Epithelial cell of esophagus (primary cell): ENCODE results near the gene CLDN7.

Experiments
- DNase-seq: peaks from one replicate; pipeline ENCODE4 v3.0.0; 2010; ENCODE audit warnings: low read depth
- H3K4me3 ChIP-seq: 2 replicates; pipeline ENCODE4 v1.5.1; 2011; ENCODE audit warnings: mild to moderate bottlenecking, low read length, control low read depth
- TF ChIP-seq, protein P1 (sequence below): IDR thresholded peaks from 2 replicates; pipeline ENCODE4 v1.5.1; 2011; ENCODE audit warnings: low read depth, mild to moderate bottlenecking, low read length, control low read depth, inconsistent platforms; ENCODE audit not compliant: insufficient read depth; ENCODE audit errors: missing control alignments

CLDN7 gene

GRCh38 chr17:7261379-7262191 lies 693 bp downstream of the CLDN7 start:
- DNase-seq, result no peak
- H3K4me3 ChIP-seq, result peak overlapping the region; percentile 55
- TF ChIP-seq, protein P1, sequence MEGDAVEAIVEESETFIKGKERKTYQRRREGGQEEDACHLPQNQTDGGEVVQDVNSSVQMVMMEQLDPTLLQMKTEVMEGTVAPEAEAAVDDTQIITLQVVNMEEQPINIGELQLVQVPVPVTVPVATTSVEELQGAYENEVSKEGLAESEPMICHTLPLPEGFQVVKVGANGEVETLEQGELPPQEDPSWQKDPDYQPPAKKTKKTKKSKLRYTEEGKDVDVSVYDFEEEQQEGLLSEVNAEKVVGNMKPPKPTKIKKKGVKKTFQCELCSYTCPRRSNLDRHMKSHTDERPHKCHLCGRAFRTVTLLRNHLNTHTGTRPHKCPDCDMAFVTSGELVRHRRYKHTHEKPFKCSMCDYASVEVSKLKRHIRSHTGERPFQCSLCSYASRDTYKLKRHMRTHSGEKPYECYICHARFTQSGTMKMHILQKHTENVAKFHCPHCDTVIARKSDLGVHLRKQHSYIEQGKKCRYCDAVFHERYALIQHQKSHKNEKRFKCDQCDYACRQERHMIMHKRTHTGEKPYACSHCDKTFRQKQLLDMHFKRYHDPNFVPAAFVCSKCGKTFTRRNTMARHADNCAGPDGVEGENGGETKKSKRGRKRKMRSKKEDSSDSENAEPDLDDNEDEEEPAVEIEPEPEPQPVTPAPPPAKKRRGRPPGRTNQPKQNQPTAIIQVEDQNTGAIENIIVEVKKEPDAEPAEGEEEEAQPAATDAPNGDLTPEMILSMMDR, result no peak

- peak overlapping the region; percentile 55 for H3K4me3 ChIP-seq
- DNase-seq, result peak; percentile 66
- TF ChIP-seq, protein P1, result no peak
These were observed 1.5 kb downstream of the CLDN7 start for GRCh38 chr17:7260651-7261378.

DNA sequence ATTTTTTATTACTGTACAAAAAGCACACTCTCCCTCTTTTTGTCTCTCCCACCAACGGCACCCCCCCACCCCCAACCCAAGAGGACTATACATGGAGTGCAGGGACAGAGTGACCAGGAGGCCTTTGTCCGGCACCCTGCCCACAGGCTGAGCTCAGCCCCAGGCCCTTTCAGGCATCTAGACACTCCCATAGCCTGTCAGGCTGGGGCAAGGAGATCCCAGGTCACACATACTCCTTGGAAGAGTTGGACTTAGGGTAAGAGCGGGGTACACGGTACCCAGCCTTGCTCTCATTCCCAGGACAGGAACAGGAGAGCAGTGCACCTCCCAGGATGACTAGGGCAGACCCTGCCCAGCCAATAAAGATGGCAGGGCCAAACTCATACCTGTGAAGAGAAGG lies 2.1 kb downstream of the CLDN7 start:
- H3K4me3 ChIP-seq, result peak overlapping the region; percentile 55
- TF ChIP-seq, protein P1, result no peak
- no peak for DNase-seq

DNA sequence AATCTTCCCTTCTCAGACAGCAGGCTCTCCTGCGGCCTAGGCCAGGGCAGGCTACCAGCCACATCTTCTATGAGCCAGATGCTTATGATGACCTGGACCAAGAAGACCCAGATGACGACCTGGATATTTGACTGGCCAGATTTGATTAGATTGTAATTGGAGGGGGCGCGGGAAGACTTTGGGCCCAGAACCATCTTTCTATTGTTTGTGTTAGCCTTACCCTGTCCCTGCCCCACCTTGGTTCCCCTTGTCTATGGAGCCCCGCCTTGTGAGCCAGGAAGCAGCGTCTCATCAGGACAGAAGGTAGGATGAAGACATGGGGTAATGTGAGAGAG lies 2.8 kb downstream of the CLDN7 start:
- no peak for DNase-seq

GRCh38 chr17:7258731-7259554 lies 3.3 kb downstream of the CLDN7 start:
- peak; percentile 92 for DNase-seq
- H3K4me3 ChIP-seq, result no peak overlapping the region
- TF ChIP-seq, protein P1, result no peak

More for the DNA sequence above, 2.8 kb downstream of the CLDN7 start:
- TF ChIP-seq, protein P1, result no peak
- H3K4me3 ChIP-seq, result no peak overlapping the region

DNA sequence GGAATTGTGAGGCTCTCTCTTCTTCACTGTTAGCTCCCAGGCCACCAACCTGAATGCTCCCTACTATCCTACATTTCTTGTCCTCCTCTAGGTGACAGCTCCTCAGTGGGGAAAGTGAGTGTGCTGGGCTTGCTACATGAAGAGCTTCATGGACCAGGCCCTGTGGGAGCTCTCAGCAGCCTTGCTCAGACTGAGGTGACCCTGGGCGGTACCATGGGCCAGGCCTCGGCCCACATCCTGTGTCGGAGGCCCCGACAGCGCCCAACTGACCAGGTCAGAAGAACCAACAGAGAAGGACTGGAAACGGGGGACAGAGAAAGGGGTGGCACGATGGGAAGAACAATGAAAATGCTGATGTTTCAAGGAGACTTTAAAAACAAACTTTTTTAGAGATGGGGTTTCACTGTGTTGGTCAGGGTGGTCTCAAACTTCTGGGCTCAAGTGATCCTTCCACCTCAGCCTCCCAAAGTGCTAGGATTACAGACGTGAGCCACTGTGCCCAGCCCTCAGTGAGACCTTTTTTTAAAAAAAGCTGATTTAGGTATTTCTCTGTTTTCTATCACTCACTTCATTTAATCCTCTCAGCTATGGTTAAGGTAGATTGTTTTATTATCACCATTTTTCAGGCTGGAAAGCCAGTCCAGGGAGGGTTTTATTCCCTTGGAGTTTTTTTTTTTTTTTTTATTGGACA lies 5.4 kb downstream of the CLDN7 start:
- TF ChIP-seq, protein P1, result no peak
- DNase-seq, result no peak
- no peak overlapping the region for H3K4me3 ChIP-seq
